H9 (cell line): Measurements from ENCODE around the gene ENPP7. TPM values are rescaled to one million over a fixed set of nuclear protein-coding genes. Genes with fewer than 3 reads are reported as not detected.

Source experiments
- DNase-seq: peaks from one replicate; pipeline ENCODE4 v3.0.0-alpha.2; 2017
- H2AFZ ChIP-seq: one replicate; pipeline ENCODE4 v1.6.1; 2013; ENCODE audit warnings: mild to moderate bottlenecking, low read length, control low read depth, moderate library complexity
- H2AK5ac ChIP-seq: 2 replicates; pipeline ENCODE4 v1.6.1; 2013; ENCODE audit warnings: low read length, control low read depth, mixed read lengths; ENCODE audit not compliant: insufficient read length
- H2BK120ac ChIP-seq: one replicate; pipeline ENCODE4 v1.6.1; 2013; ENCODE audit warnings: low read depth, mild to moderate bottlenecking, low read length, control low read depth, inconsistent platforms; ENCODE audit not compliant: poor library complexity, severe bottlenecking
- H2BK12ac ChIP-seq: 2 replicates; pipeline ENCODE4 v1.6.1; 2013; ENCODE audit warnings: low read length, control low read depth, mixed read lengths, low read depth; ENCODE audit not compliant: insufficient read length
- H2BK15ac ChIP-seq: 2 replicates; pipeline ENCODE4 v1.6.1; 2013; ENCODE audit warnings: low read depth, low read length, control low read depth
- H2BK20ac ChIP-seq: one replicate; pipeline ENCODE4 v1.6.1; 2013; ENCODE audit warnings: low read depth, mild to moderate bottlenecking, low read length, control low read depth, inconsistent platforms; ENCODE audit not compliant: poor library complexity, severe bottlenecking
- H2BK5ac ChIP-seq: 2 replicates; pipeline ENCODE4 v1.6.1; 2013; ENCODE audit warnings: low read length, control low read depth, mixed read lengths; ENCODE audit not compliant: insufficient read length
- H3K14ac ChIP-seq: 2 replicates; pipeline ENCODE4 v1.6.1; 2013; ENCODE audit warnings: low read length, control low read depth; ENCODE audit not compliant: insufficient read depth
- H3K18ac ChIP-seq: 2 replicates; pipeline ENCODE4 v1.6.1; 2013; ENCODE audit warnings: low read depth, mild to moderate bottlenecking, mixed read lengths, low read length, control low read depth; ENCODE audit not compliant: insufficient read length
- H3K23ac ChIP-seq: 2 replicates; pipeline ENCODE4 v1.6.1; 2013; ENCODE audit warnings: low read length, control low read depth, mixed read lengths, low read depth; ENCODE audit not compliant: insufficient read length
- H3K23me2 ChIP-seq: 2 replicates; pipeline ENCODE4 v1.6.1; 2013; ENCODE audit warnings: low read depth, mild to moderate bottlenecking, mixed read lengths, low read length, control low read depth; ENCODE audit not compliant: insufficient read length, poor library complexity, severe bottlenecking
- H3K27ac ChIP-seq: 2 replicates; pipeline ENCODE4 v1.5.1; 2013; ENCODE audit warnings: low read length, control low read depth, mixed read lengths, low read depth; ENCODE audit not compliant: insufficient read length
- H3K27me3 ChIP-seq: 2 replicates; pipeline ENCODE4 v1.6.1; 2013; ENCODE audit warnings: low read length, control low read depth, inconsistent platforms; ENCODE audit not compliant: insufficient read depth
- H3K4ac ChIP-seq: 2 replicates; pipeline ENCODE4 v1.6.1; 2013; ENCODE audit warnings: low read depth, mild to moderate bottlenecking, control low read depth, inconsistent platforms, low read length, moderate library complexity
- H3K4me1 ChIP-seq: 2 replicates; pipeline ENCODE4 v1.6.1; 2013; ENCODE audit warnings: low read length, control low read depth, inconsistent platforms; ENCODE audit not compliant: insufficient read depth
- H3K4me2 ChIP-seq: 2 replicates; pipeline ENCODE4 v1.6.1; 2013; ENCODE audit warnings: low read length, control low read depth, mixed read lengths; ENCODE audit not compliant: insufficient read length, insufficient read depth
- H3K56ac ChIP-seq: 2 replicates; pipeline ENCODE4 v1.6.1; 2013; ENCODE audit warnings: low read depth, mild to moderate bottlenecking, mixed read lengths, low read length, control low read depth; ENCODE audit not compliant: insufficient read length
- H3K79me1 ChIP-seq: 2 replicates; pipeline ENCODE4 v1.6.1; 2013; ENCODE audit warnings: low read depth, mild to moderate bottlenecking, moderate library complexity, low read length, control low read depth, inconsistent platforms; ENCODE audit not compliant: insufficient read depth, poor library complexity, severe bottlenecking
- H3K79me2 ChIP-seq: 2 replicates; pipeline ENCODE4 v1.6.1; 2013; ENCODE audit warnings: low read length, control low read depth, inconsistent platforms; ENCODE audit not compliant: insufficient read depth
- H3K9ac ChIP-seq: 2 replicates; pipeline ENCODE4 v1.6.1; 2013; ENCODE audit warnings: low read length, control low read depth, mixed read lengths; ENCODE audit not compliant: insufficient read length; ENCODE audit errors: extremely low read depth
- H3K9me3 ChIP-seq: one replicate; pipeline ENCODE4 v1.6.1; 2013; ENCODE audit warnings: low read depth, low read length, inconsistent platforms; ENCODE audit not compliant: control insufficient read depth
- H3T11ph ChIP-seq: one replicate; pipeline ENCODE4 v1.6.1; 2013; ENCODE audit warnings: mild to moderate bottlenecking, low read length, control low read depth, inconsistent platforms
- H4K20me1 ChIP-seq: one replicate; pipeline ENCODE4 v1.6.1; 2013; ENCODE audit not compliant: control insufficient read depth, insufficient read length, insufficient read depth
- H4K5ac ChIP-seq: 2 replicates; pipeline ENCODE4 v1.6.1; 2013; ENCODE audit warnings: low read depth, mild to moderate bottlenecking, mixed read lengths, low read length, control low read depth; ENCODE audit not compliant: insufficient read length
- H4K8ac ChIP-seq: replicated peaks from 2 replicates; pipeline ENCODE4 v1.6.1; 2013; ENCODE audit warnings: low read length, control low read depth, mixed read lengths, low read depth; ENCODE audit not compliant: insufficient read length
- H4K91ac ChIP-seq: 2 replicates; pipeline ENCODE4 v1.6.1; 2013; ENCODE audit warnings: low read depth, mild to moderate bottlenecking, moderate library complexity, mixed read lengths, low read length, control low read depth; ENCODE audit not compliant: insufficient read length
- H3K27ac Mint-ChIP-seq, 3 experiments: 2 replicates in 2 of 3; 3 replicates in 1 of 3; pipeline ENCODE4 v1.8.0; 2020 to 2021; ENCODE audit warnings: mixed read lengths in 3 of 3, mild to moderate bottlenecking in 1 of 3, moderate library complexity in 1 of 3
- H3K27me3 Mint-ChIP-seq: 2 replicates; pipeline ENCODE4 v1.8.0; 2021; ENCODE audit warnings: low read depth, mild to moderate bottlenecking, moderate library complexity, mixed read lengths
- H3K36me3 Mint-ChIP-seq, 3 experiments: 2 replicates in 2 of 3; 3 replicates in 1 of 3; pipeline ENCODE4 v1.8.0; 2020 to 2021; ENCODE audit warnings: low read depth in 3 of 3, mixed read lengths in 3 of 3; ENCODE audit not compliant: insufficient read depth in 1 of 3
- H3K4me1 Mint-ChIP-seq, 2 experiments: 2 replicates each; pipeline ENCODE4 v1.8.0; 2020; ENCODE audit warnings: mixed read lengths in 2 of 2
- H3K4me3 Mint-ChIP-seq, 2 experiments: 2 replicates in 1 of 2; 3 replicates in 1 of 2; pipeline ENCODE4 v1.8.0; 2020 to 2021; ENCODE audit warnings: mild to moderate bottlenecking in 2 of 2, mixed read lengths in 2 of 2, moderate library complexity in 1 of 2
- H3K9me3 Mint-ChIP-seq, 2 experiments: 2 replicates in 1 of 2; 3 replicates in 1 of 2; pipeline ENCODE4 v1.8.0; 2020; ENCODE audit warnings: mild to moderate bottlenecking in 2 of 2, mixed read lengths in 2 of 2, moderate library complexity in 1 of 2
- whole genome bisulfite sequencing: extraction: QIAGEN DNeasy Blood & Tissue Kit; methylation state at CpG from one replicate; pipeline ENCODE4 v1.1.7; 2013; ENCODE audit warnings: missing lambda C conversion rate, low lambda C conversion rate, mixed read lengths; ENCODE audit not compliant: insufficient read length; ENCODE audit errors: extremely low coverage; 5-methylcytosine and 5-hydroxymethylcytosine counted together
- total RNA-seq: library from RNA; stranded (reverse); gene quantifications from 2 replicates; pipeline ENCODE4 v1.2.1, GENCODE V29; 2021
- TF ChIP-seq, protein P1 (sequence below): fragments of 200-600 bp; sonication (generic); conservative IDR thresholded peaks from 3 replicates; pipeline ENCODE4 v1.8.0; 2021; ENCODE audit warnings: antibody characterized with exemption, mild to moderate bottlenecking

Gene ENPP7
- total RNA-seq, 1 experiment from 2014 or later, result not detected

DNA sequence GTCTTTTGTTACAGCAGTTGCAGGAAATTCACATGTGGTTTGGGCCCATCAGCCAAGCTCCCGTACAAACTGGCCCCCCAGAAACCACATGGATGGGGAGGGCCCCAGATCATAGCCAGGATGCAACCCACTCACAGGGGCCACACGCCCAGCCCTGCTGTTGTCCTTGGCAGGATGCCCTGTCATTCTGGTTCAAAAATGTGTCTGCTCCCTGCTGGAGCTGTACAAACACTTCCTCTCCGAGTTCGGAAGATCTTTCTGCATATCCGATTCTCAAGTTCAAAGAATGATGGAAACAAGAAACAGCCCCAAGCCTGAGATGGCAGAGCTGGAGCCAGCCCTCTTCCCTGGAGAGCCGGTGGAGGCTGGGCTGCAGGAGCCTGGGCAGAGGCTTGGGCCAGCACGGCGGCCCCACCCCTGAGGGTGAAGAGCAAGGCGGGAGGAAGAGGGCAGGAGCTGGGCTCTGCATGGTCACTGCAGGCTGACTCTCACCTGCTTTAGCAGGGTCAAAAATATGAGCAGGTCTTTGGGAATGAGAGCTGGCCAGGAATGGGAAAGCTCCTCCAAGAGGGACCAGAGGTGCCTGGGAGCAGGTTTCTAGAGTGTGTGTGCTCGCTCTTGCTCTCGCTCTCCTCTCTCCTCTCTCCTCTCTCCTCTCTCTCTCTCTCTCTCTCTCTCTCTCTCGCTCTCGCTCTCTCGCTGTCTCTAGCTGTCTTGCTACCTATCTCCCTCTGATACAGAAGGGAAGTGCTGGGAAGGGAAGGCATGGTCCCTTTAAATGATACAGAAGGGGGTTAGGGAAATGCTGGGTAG, 34.7 kb upstream of the ENPP7 start:
- Histone ChIP-seq H2BK5ac (no peak overlapping the region), H4K5ac (no peak overlapping the region), H2AK5ac (no peak overlapping the region), H3T11ph (no peak overlapping the region), H3K4me2 (no peak overlapping the region), H3K18ac (no peak overlapping the region), H3K4ac (no peak overlapping the region), H3K9me3 (no peaks in the 10 kb centered on the region), H3K23me2 (no peaks in the 10 kb centered on the region), H2BK20ac (no peak overlapping the region), H4K91ac (no peak overlapping the region), H3K9ac (no peak overlapping the region), H3K14ac (no peak overlapping the region), H4K20me1 (no peaks in the 10 kb centered on the region), H2BK12ac (no peak overlapping the region), H3K79me1 (no peaks in the 10 kb centered on the region), H4K8ac (no peak overlapping the region), H3K4me1 (peaks cover 9% of the 10 kb centered on the region; the same call in 1 of the 2 replicates), H3K56ac (no peak overlapping the region), H3K79me2 (no peaks in the 10 kb centered on the region), H2BK15ac (no peak overlapping the region), H3K27me3 (no peaks in the 10 kb centered on the region), H2AFZ (no peak overlapping the region), H3K23ac (no peak overlapping the region), H3K27ac (no peak overlapping the region), H2BK120ac (no peak overlapping the region)
- Mint-ChIP-seq H3K4me1 (peaks cover 39 to 69% of the 10 kb centered on the region in 2 experiments), H3K27me3 (peaks cover 10% of the 10 kb centered on the region), H3K9me3 (no peaks in the 10 kb centered on the region; a peak in 1 of 5 replicates), H3K4me3 (no peak overlapping the region; a peak in 1 of 5 replicates), H3K36me3 (no peaks in the 10 kb centered on the region; a peak in 1 of 7 replicates), H3K27ac (peak overlapping the region in 1 of 3 experiments; percentile 53; a peak in 1 of 7 replicates)
- TF ChIP-seq, protein P1, sequence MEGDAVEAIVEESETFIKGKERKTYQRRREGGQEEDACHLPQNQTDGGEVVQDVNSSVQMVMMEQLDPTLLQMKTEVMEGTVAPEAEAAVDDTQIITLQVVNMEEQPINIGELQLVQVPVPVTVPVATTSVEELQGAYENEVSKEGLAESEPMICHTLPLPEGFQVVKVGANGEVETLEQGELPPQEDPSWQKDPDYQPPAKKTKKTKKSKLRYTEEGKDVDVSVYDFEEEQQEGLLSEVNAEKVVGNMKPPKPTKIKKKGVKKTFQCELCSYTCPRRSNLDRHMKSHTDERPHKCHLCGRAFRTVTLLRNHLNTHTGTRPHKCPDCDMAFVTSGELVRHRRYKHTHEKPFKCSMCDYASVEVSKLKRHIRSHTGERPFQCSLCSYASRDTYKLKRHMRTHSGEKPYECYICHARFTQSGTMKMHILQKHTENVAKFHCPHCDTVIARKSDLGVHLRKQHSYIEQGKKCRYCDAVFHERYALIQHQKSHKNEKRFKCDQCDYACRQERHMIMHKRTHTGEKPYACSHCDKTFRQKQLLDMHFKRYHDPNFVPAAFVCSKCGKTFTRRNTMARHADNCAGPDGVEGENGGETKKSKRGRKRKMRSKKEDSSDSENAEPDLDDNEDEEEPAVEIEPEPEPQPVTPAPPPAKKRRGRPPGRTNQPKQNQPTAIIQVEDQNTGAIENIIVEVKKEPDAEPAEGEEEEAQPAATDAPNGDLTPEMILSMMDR, result no peak
- no CpG with 5 or more reads among the region's 14 CpGs for WGBS
- no peak for DNase-seq
